Stomach smooth muscle (tissue), 2 donors: ENCODE results near the gene SIPA1L3.

Experiments
- H3K27ac ChIP-seq: one replicate; pipeline ENCODE4 v1.7.0; 2013; ENCODE audit warnings: mild to moderate bottlenecking, low read length, inconsistent platforms
- H3K27me3 ChIP-seq, 2 donors: one replicate each; pipeline ENCODE4 v1.7.0; 2013; ENCODE audit warnings: low read length in 2 of 2; ENCODE audit not compliant: insufficient read depth in 2 of 2, control insufficient read depth in 1 of 2
- H3K36me3 ChIP-seq, 2 donors: one replicate each; pipeline ENCODE4 v1.7.0; 2013; ENCODE audit warnings: low read length in 2 of 2; ENCODE audit not compliant: control insufficient read depth in 2 of 2, insufficient read depth in 2 of 2
- H3K4me1 ChIP-seq: one replicate; pipeline ENCODE4 v1.7.0; 2013; ENCODE audit warnings: low read length; ENCODE audit not compliant: control insufficient read depth, insufficient read depth
- H3K4me3 ChIP-seq, 2 donors: one replicate each; pipeline ENCODE4 v1.7.0; 2013; ENCODE audit warnings: low read length in 2 of 2
- H3K9ac ChIP-seq, 2 donors: one replicate each; pipeline ENCODE4 v1.7.0; 2013; ENCODE audit warnings: low read length in 2 of 2, mild to moderate bottlenecking in 1 of 2
- H3K9me3 ChIP-seq, 2 donors: one replicate each; pipeline ENCODE4 v1.7.0; 2013; ENCODE audit warnings: low read length in 2 of 2; ENCODE audit not compliant: control insufficient read depth in 2 of 2
- donor health status: healthy.
- donor health status: Pancreatic carcinoma.

The SIPA1L3 gene

DNA sequence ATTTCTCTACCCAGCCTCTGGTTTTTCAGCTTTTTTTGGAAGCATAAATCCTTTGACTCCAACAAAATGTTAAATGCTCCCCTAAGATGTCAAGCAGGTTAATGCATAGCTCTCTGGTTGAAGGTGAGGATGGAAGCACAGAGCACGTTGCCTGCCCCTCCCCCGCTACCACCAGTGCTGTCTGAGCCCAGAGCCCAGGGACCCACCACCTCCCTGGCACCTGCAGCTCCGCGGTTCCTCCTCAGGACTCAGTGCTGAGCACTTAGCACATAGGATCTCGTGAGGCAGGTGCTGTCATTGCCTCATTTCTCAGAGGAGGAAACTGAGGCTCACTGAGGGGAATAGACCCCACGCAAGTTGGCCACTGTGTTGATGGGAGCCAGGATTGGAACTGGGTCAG lies 268.4 kb downstream of the SIPA1L3 start:
- Histone ChIP-seq H3K36me3 (peaks cover 0 to 3% of the 10 kb centered on the region in 2 donors), H3K4me3 (no peak overlapping the region), H3K9ac (no peak overlapping the region), H3K27ac (no peak overlapping the region), H3K4me1 (no peaks in the 10 kb centered on the region), H3K9me3 (peaks cover 0 to 6% of the 10 kb centered on the region in 2 donors), H3K27me3 (no peaks in the 10 kb centered on the region)

DNA sequence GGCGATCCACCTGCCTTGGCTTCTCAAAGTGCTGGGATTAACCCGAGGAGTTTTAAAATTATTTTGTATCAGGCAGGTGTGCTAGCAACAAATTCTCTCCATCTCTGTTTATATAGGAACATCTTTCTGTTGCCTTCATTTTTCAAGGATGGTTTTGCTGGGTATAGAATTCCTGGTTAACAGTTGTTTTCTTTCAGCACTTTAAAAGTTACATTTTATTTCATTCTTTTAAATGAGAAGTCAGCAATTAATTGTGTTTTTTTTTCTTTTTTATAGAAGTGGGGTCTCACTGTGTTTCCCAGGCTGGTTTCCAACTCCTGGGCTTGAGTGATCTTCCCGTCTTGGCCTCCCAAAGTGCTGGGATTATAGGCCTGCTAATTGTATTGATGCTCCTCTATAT lies 273.1 kb downstream of the SIPA1L3 start:
- Histone ChIP-seq H3K4me1 (peaks cover 2% of the 10 kb centered on the region), H3K27me3 (no peaks in the 10 kb centered on the region), H3K9me3 (peaks cover 2 to 9% of the 10 kb centered on the region in 2 donors), H3K9ac (no peak overlapping the region), H3K36me3 (peaks cover 0 to 3% of the 10 kb centered on the region in 2 donors), H3K4me3 (no peak overlapping the region), H3K27ac (no peak overlapping the region)

DNA sequence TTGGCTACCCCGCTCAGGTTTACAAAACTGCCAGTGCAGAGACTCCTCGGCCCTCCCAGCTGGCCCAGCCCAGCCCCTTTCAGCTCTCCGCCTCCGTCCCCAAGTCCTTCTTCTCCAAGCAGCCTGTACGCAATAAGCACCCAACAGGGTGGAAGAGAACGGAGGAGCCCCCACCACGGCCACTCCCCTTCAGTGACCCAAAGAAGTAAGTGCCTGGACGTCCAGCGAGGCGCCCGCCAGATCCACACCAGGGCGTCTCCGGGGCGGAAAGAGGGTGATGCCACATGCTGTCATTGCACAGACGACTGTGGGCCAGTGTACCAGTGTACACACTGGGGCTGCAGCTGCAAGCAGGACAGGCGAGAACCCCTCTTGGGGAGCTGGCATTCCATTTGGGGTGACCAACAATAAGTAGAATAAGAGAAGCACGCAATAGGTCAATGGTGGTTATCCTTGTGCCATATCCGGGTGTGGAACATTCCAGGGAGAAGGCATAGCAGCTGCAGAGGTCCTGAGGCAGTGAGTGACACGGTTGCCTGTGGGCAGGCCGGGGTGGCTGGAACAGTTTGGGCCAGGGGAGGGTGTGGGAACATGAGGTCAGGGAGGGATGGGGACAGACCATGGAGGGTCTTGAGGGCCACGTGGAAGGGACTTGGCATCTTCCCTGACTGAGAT lies 275.7 kb downstream of the SIPA1L3 start:
- peaks cover 0 to 3% of the 10 kb centered on the region in 2 donors for H3K36me3 ChIP-seq
- no peak overlapping the region for H3K9ac ChIP-seq
- peaks cover 2 to 9% of the 10 kb centered on the region in 2 donors for H3K9me3 ChIP-seq
- H3K4me1 ChIP-seq = peaks cover 2% of the 10 kb centered on the region
- no peak overlapping the region for H3K27ac ChIP-seq
- peak overlapping the region in 1 of 2 donors; percentile 8 for H3K4me3 ChIP-seq
- H3K27me3 ChIP-seq = no peaks in the 10 kb centered on the region

DNA sequence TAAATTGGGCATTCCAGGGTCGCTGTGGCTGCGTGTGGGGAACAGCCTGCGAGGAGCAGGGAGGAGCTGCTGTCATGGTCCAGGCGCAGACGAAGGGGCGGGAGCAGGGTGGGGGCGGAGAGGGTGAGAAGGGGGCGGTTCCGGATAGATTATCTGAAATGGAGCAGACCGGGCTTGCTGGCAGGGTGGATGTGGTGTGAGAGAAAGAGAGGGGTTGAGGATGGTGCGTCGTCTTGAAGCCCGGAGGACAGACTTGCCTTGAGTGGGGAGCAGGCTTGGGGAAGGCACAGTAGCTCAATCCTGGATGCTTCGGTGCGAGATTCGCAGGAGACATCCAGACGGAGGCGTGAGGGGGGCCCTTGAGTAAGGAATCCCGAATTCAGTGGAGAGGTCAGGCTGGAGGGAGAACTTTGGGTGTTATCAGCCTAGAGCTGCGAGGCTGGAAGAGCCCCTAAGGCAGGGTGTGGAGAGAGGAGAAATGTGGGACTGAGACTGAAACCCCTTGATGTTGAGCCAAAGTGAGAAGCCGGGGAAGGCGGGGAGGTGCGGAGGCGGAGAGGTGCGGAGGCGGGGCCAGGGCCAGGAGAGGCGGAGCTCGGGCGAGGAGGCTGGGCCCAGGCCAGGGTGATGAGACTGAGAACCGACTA lies 276.4 kb downstream of the SIPA1L3 start:
- no peaks in the 10 kb centered on the region for H3K27me3 ChIP-seq
- H3K9me3 ChIP-seq = peaks cover 2 to 9% of the 10 kb centered on the region in 2 donors
- peak overlapping the region in 1 of 2 donors; percentile 45 for H3K9ac ChIP-seq
- peak overlapping the region; percentile 40 to 62 for H3K4me3 ChIP-seq
- peaks cover 2% of the 10 kb centered on the region for H3K4me1 ChIP-seq
- H3K36me3 ChIP-seq = peaks cover 0 to 3% of the 10 kb centered on the region in 2 donors
- H3K27ac ChIP-seq = no peak overlapping the region

DNA sequence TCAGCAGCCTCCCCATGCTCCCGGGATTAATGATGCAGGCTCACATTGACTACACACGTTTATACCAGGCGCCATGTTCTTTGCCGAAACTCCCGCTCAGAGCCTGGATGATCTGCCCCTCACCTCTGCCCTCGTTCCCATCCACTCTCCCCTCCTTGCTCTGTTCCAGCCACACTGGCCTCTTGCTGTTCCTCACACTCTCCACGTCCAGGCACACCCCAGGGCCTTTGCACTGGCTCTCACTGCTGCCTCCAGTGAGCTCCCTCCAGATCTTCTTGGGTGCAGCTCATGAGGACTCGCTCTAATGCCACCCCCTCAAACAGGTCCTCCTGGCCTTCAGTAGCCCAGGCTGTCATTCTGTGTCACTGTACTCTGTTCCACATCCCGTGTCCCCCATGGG lies 277.8 kb downstream of the SIPA1L3 start:
- Histone ChIP-seq H3K4me1 (peaks cover 2% of the 10 kb centered on the region), H3K9ac (no peak overlapping the region), H3K9me3 (peaks cover 2 to 9% of the 10 kb centered on the region in 2 donors), H3K4me3 (no peak overlapping the region), H3K36me3 (no peaks in the 10 kb centered on the region), H3K27me3 (no peaks in the 10 kb centered on the region), H3K27ac (no peak overlapping the region)

DNA sequence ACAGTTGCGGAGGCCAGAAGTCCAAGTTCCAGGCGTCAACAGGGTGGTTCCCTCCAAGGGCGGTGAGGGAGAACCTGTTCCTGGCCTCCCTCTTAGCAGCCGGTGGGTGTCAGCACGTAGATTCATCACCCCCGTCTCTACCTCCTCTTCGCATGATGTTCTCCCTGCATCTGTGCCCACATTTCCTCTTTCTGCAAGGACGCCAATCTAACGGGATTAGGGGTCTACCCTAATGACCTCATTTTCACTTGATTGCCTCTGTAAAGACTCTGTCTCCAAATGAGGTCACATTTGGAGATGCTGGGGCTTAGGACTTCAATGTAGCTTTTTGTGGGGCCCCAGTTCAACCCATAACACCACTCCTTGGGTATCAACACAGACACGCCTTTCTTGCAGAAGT lies 278.6 kb downstream of the SIPA1L3 start:
- peaks cover 2 to 3% of the 10 kb centered on the region in 2 donors for H3K9me3 ChIP-seq
- no peak overlapping the region for H3K4me3 ChIP-seq
- H3K27ac ChIP-seq = no peak overlapping the region
- no peak overlapping the region for H3K9ac ChIP-seq
- H3K27me3 ChIP-seq = no peaks in the 10 kb centered on the region
- no peaks in the 10 kb centered on the region for H3K36me3 ChIP-seq
- H3K4me1 ChIP-seq = peaks cover 2% of the 10 kb centered on the region

DNA sequence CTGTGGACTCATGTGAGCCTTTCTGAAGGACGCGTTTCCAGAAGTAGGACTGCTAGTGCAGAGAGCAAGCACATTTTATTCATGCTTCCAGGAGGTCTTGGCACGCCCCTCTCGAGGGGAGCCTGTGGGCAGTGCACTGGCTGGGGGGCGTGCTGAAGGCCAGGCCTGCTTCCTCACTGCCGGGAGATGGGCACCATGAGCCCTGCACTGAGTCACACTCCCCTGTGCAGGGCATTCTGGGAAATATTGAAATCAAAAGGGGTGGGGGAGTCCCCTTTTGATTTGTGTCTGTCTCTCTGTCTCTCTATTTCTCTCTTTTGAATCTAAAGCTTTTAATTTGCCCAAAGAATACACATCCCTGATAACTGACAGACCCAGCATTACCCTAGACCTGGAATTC lies 283.1 kb downstream of the SIPA1L3 start:
- H3K4me3 ChIP-seq = no peak overlapping the region
- no peaks in the 10 kb centered on the region for H3K27me3 ChIP-seq
- no peak overlapping the region for H3K27ac ChIP-seq
- no peaks in the 10 kb centered on the region for H3K36me3 ChIP-seq
- H3K9me3 ChIP-seq = no peaks in the 10 kb centered on the region
- no peak overlapping the region for H3K9ac ChIP-seq
- no peaks in the 10 kb centered on the region for H3K4me1 ChIP-seq

DNA sequence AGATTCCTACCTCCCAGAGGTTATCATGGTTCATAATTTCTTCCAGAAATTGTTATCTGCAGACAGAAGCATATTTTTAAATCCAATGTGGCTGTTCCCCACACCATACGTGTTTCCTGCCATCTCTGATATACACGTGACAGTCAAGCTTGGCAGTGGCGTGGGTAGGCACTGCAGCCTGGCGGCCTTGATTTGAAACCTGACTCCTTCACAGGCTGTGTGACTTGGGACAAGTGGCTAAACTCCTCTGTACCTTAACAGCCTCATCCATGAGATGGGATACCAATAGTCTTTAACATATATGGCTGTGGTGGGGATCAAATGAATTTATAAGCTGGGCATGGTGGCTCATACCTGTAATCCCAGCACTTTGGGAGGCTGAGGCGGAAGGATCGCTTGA lies 283.8 kb downstream of the SIPA1L3 start:
- no peak overlapping the region for H3K4me3 ChIP-seq
- H3K4me1 ChIP-seq = no peaks in the 10 kb centered on the region
- H3K27ac ChIP-seq = no peak overlapping the region
- no peak overlapping the region for H3K9ac ChIP-seq
- no peaks in the 10 kb centered on the region for H3K9me3 ChIP-seq
- no peaks in the 10 kb centered on the region for H3K36me3 ChIP-seq
- H3K27me3 ChIP-seq = no peaks in the 10 kb centered on the region

DNA sequence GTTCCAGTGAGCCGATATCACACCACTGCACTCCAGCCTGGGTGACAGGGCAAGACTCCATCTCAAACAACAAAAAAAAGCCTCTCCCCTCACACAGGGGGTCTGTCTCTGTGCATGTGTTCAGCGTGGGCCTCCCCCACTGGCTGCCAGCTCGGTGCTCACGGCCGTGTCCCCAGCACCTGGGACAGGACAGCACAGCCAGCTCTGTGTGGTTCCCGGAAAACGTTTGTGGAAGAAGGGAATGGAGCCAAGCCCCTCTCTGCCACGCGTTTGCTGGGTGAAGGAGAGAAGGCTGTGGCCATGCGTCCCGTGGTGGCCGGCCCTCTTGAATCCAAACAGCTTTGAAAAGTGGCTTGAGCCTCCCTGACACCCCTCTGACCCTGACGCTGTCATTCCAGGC lies 284.7 kb downstream of the SIPA1L3 start:
- no peaks in the 10 kb centered on the region for H3K36me3 ChIP-seq
- H3K4me1 ChIP-seq = no peaks in the 10 kb centered on the region
- H3K9me3 ChIP-seq = no peaks in the 10 kb centered on the region
- H3K27ac ChIP-seq = no peak overlapping the region
- H3K27me3 ChIP-seq = no peaks in the 10 kb centered on the region
- H3K9ac ChIP-seq = no peak overlapping the region
- no peak overlapping the region for H3K4me3 ChIP-seq

DNA sequence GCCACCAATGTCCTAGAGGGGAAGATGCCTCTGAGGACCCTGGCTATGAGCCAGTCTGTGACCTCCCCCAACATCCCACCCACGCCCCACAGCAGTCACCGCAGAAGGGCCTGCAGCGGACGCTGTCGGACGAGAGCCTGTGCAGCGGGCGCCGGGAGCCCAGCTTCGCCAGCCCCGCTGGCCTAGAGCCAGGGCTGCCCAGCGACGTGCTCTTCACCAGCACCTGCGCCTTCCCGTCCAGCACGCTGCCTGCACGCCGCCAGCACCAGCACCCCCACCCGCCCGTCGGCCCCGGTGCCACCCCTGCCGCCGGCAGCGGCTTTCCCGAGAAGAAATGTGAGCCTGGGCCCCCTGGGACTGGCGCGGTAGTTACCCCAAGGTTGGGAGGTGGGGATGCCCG lies 286.4 kb downstream of the SIPA1L3 start:
- Histone ChIP-seq H3K27ac (no peak overlapping the region), H3K27me3 (no peaks in the 10 kb centered on the region), H3K36me3 (no peaks in the 10 kb centered on the region), H3K4me3 (no peak overlapping the region), H3K9ac (no peak overlapping the region), H3K9me3 (no peaks in the 10 kb centered on the region), H3K4me1 (no peaks in the 10 kb centered on the region)

DNA sequence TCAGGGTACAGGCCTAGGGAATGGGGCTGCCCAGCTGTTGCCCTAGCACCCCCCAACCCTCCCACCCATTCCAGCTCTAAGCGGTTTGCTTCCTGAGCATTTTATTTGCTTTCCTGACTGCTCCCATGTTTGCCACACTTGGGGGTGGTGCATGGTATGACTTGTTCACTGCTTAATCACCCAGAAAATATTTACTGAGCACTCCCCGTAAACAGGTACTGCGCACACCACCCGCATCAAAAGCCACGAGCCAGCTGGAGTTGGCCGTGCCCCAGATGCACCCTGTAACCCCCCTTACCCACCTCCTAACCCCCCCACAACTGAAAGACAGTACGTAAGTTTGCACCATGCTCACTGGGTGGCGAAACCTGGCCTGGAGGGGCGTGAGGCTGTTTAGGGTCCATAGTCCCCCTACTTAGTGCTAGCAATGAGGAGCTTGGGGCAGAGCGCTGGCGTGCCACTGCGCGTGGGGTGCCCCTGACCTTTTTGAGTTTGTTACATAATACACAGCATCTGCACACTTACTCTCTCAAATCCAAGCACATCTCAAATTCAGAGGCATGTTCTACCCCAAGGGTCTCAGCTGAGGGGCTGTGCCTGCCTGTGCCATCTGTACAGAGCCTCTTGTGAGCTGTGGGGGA lies 287.2 kb downstream of the SIPA1L3 start:
- Histone ChIP-seq H3K4me1 (no peaks in the 10 kb centered on the region), H3K4me3 (no peak overlapping the region), H3K9me3 (no peaks in the 10 kb centered on the region), H3K9ac (no peak overlapping the region), H3K36me3 (peaks cover 0 to 3% of the 10 kb centered on the region in 2 donors), H3K27me3 (no peaks in the 10 kb centered on the region), H3K27ac (no peak overlapping the region)
